Measurements from ENCODE around the gene KCNC1. TPM values are rescaled to one million over a fixed set of nuclear protein-coding genes. Genes with fewer than 3 reads are reported as not detected.
A peak's percentile ranks its signal among the peaks of the same experiment; 100 is the strongest.

KCNC1 gene
- total RNA-seq, 1 experiment from 2014 or later: 0.17 TPM

DNA sequence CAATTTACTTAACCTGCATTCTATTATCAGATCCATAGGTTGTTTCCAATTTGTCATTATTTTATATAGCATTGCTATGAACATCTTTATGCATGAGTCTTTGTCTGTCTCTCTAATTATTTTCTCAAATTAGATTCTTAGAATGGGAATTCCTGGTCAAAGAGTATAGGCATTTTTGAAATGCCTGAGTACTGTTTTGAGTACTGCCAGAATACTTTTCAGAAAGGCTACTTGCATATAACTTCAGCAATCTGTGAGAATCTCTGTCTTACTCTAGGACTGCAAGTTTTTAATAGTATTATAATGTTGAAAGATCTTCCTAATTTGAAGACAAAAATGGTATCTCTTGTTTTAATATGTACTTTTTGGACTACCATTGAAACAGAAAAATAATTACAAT, 56.6 kb downstream of the KCNC1 start:
- no peak for DNase-seq (ENCODE audit: low read depth)

DNA sequence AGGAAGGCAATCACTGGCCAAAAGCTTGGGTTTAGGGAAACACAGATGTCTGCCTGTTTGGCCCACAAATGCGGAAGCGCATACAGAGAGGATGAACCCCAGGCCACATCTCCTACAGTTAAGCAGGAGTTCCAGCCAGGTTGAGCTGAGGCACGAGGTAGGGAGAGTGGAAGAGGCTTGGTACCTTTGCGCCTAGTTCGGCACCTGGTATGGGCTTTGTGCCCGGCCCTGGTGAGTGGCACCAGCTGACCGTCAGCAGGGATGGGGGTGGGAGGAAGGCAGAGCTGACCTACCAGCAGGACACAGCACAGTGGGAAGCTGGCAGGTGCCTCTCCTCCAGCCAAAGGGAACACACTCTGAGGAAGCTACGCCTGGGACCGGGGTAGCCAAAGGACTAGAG, 57.6 kb downstream of the KCNC1 start:
- no peak for DNase-seq (ENCODE audit: low read depth)

DNA sequence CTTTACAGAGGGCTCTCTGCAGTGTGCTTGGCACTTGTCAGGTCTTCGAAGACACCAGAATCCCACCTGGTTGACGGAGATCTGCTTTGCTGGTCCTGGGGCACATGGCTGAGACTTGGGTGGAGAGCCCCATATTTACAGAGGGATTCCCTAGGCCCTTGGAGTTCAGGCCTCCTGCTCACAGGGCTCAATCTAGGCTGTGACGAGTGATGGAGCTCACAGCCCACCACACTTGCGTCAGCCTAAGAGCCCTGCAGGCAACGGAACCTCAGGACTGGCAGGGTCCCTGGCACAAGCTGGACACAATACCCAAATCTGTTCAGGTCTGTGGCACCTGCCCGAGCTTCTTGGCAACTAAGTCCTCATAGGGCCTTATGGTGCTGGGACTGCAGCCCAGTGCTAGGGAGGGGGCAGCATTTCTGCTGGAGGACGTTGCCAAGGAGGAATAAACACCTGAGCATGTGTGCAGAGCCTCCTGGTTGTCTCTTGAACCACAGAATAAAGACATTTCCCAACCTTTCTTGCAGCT, 59.1 kb downstream of the KCNC1 start:
- no peak for DNase-seq (ENCODE audit: low read depth)

DNA sequence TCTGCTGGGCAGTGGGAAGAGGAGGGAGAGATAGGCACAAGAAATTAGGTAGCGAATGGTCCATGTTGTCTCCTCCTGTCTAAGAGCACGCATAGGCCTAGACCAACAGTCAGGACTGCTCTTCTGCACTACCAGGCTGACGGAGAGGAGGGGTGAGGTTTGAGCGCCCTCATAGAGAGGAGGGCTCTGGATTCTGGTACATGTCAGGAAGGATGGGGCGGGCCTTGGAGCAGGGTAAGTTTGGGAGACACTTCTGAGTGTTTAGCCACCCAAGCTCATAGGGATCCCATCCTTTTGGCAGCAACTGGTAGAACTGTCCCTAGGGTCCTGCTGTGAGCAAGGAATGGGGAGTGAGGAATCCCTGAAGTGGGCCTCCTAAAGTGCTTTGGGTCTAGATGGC, 60.4 kb downstream of the KCNC1 start:
- no peak for DNase-seq (ENCODE audit: low read depth)

DNA sequence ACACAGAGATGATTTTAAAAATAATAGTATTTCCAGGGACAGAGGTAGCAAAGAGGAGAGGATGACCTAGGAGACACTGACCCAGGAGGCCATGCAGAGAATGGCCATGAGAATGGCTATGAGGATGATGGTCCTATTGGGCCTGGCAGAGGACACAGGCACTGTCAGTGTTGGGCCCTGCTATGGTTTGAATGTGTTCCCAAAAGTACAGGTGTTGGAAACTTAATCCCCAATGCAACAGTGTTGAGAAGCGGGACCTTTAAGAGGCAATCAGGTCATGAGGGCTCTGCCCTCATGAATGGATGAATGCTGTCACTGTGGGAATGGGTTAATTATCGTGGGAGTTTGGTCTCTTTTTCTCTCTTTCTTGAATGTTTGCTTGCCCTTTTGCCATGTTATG, 61.6 kb downstream of the KCNC1 start:
- DNase-seq (ENCODE audit: low read depth): no peak

DNA sequence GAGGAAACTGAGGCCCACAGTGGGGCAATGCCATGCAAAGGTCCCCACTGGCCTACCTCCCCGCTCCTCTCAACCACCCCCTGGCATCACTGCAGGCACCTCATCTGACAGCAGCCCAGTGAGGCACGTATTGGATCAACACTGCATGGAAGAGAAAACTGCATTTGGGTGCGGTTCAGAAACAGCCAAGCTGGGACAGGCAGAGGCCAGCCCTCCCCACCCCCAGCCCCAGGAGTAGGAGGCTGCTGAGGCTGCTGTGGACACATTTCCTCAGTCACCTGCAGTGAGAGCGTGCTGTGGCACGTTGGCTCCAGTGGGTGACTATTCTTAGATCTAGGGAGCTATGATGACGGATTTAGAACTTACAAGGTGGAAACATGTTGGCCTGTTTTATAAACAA, 63.7 kb downstream of the KCNC1 start:
- no peak for DNase-seq (ENCODE audit: low read depth)

DNA sequence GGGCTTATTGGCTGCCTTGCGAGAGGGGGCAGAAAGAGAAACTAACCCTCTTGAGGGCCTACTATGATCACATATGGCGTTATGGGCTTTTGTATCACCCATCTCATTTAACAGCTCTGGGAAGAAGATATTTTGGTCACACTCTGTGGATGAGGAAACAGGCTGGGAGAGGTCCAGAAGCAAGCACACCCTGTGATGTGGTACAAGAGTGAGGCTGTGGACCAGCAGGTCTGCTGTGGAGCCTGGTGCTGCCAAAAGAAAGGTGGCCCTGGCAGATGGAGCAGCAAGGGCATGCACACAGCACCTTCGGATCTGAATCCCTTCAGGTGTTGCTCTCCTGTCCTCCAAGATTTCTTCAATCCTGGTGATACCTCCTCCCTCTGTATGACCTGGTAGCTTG, 64.1 kb downstream of the KCNC1 start:
- DNase-seq (ENCODE audit: low read depth): no peak

DNA sequence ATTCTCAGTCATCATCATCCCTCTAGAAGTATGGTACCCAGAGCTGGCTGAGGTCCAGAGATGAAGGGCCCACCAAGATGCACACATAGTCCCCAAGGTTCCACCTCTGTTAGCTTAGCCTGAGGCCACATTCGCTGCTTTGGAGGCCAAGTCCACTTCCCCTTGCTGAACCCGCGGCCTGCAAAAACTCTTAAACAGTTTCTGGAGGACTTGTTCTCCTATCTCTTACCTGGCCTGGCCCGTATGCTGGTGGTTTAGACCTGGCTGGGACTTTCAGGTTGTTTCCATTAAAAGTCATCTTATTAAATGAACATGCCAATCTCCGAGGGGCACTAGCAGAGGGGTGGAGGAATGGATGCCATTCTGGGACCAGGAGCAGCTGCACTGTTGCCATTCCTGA, 64.6 kb downstream of the KCNC1 start:
- no peak for DNase-seq (ENCODE audit: low read depth)

DNA sequence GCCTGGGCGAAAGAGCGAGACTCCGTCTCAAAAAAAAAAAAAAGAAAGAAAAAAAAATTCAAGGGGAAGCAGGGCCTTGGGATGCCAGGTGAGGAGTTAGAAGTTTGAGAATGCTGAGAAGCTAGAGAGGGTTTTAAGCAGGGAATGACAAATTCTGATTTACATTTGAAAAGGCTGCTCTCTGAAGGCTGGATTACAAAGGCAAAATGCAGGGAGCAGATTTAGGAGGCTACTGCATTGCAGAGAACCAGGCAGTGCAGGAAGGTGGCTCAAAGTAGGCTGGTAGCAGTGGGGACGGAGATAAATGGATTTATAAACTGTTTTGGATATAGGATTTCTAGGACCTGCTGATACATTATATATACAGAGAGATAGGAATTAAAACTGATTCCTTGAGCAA, 66.6 kb downstream of the KCNC1 start:
- no peak for DNase-seq (ENCODE audit: low read depth)

DNA sequence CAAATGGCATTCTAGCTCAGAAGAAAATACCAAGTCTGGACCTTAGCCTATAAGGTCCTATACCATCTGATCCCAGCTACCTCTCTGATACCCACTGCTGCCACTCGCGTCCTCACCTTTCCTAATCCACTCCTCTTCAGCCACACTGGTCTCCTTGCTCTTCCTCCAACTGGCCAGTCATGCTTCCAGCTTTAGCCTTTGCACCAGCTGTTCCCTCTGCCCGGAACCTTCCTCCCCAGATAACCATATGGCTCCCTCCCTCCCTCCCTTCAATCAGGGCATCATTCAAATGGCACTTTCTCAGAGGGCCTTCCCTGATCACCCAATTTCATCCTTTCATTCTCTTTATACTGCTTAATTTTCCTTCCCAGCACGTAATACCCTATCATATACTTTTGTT, 67.9 kb downstream of the KCNC1 start:
- DNase-seq (ENCODE audit: low read depth): no peak

DNA sequence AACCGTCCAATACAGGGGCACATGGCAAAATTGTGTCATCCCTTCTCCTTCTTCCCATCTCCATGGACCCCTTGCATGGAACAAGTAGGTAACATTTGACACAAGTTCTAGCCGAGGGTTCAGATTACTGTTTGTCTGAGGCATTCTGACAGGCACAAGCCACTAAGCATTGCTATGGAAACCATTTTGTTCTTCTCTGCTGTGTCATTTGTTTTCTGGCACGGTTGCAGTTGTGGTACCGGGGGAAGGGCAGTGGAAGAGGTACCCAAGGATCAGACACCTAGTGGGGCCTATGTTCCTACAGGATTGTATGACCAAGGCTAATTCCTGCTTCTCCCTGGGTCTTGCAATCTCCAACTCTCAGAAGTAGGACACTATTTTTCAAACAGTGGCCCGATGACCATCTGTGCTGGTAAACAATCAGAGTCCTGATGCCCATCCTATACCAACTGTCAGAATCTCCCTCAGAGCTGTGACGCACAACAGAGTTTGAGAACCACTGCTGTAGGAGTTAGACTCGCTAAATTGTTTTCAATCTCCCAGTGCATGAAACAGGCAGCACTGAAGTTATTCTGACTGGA, 69.3 kb downstream of the KCNC1 start:
- peak; percentile 23 for DNase-seq (ENCODE audit: low read depth)

DNA sequence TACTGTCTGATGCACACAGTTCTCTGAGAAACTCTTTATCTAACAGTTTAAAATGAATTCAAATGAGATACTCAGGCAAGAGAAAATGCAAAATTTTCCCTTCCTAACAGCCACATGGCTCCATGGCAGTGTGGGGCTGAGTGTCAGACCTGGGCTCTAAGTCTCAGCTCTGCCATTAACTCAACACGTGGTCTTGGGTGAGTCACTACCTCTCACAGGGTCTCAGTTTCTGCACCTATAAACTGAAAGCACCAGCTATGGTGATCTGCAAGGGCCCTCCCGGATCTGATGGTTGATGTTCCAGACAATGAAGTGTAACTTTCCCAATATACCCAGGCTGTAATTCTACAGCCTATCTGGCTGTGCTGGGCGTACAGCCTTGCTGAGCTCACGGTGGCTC, 70.5 kb downstream of the KCNC1 start:
- no peak for DNase-seq (ENCODE audit: low read depth)

DNA sequence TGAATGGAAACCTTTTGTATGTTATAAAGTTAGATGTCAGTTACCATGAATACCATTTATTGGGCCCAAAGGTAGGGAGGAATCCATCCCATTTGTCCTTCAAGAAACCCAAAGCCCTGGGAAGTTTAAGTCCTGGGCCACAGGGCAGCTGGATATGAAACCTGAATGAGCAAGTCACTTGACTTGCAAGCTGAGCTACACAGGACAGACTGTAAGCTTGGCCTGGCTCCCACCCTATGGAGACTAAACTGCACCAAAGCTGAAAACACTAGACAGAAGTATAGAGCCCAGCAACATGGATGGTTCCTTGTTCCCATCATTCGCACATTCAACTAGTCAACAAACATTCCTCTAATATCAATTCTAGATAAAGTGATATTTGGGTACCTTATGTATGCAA, 71.3 kb downstream of the KCNC1 start:
- no peak for DNase-seq (ENCODE audit: low read depth)

DNA sequence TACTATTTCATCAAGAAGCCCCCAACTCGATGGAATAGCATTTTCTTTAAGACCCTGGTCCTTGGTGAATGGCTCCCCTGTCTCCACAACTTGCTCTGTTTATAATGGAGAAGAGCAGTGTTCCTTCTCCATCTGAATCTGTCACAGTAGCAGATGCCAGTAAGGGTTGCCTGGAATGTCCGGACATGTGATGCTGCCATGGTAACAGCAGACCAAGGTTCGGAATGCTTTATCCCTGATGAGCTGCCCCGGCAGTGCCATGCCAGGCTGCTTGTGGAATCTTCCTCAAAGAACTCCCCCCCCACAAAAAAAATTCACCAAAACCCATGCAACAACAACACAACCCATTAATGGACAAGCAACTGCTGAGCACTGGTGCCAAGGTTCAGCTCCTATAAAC, 72.5 kb downstream of the KCNC1 start:
- peak; percentile 55 for DNase-seq (ENCODE audit: low read depth)

DNA sequence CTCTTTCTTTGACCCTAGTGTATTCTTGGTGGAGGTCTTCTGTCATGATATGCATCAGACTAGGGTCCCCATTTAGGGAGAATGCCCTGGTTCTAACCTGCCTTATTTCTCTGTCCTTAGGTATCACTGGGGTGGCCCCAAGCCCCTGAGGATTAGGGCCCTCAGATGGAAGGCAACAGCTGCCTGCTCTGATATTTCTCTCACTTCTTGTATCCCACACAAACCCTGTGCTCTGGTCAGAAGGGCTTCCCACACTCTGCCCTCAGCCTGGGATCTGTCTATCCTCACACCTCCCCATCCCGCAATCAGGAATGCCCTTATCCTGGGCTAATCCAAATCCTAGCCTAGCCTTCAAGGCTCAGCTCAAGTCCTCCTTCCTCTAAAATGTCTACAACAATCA, 75.5 kb downstream of the KCNC1 start:
- peak; percentile 19 for DNase-seq (ENCODE audit: low read depth)

DNA sequence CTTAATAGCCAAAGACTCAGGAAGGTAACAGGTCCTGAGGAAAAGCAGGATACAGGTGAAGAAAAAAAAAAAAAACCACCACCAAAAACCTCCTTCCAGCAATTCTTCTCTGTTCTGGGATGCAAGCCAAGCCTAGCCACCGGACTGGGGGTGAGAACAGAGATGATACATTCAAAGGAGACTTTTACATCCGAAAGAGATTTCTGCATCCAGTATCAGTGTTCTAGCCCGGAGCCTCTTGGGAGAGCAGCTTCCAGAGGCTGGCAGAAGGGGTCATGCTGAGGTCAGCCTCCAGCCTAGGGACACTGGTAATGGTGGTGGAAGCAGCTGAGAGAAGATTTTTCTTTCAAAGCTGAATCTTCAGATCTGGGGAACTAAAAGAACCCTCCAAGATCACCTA, 76.2 kb downstream of the KCNC1 start:
- peak; percentile 85 for DNase-seq (ENCODE audit: low read depth)

DNA sequence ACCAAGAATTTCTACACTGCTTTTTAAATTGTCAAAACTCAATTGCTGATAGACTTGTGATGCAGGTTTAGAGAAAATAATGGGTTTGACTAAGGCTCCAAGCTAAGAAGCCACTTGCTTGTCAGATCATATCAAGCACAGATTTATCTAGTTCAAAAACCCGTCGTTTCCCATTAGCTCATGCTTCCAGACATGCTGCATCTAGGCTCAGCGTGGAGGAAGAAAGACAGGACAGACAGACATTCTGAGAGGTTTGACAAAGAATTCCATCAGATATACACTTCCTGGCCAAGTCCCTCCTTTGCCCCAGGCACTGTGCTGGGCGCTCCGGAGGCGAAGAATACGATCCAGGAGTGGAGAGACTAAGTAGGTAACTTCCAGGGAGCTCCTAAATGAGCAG, 76.8 kb downstream of the KCNC1 start:
- DNase-seq (ENCODE audit: low read depth): no peak

DNA sequence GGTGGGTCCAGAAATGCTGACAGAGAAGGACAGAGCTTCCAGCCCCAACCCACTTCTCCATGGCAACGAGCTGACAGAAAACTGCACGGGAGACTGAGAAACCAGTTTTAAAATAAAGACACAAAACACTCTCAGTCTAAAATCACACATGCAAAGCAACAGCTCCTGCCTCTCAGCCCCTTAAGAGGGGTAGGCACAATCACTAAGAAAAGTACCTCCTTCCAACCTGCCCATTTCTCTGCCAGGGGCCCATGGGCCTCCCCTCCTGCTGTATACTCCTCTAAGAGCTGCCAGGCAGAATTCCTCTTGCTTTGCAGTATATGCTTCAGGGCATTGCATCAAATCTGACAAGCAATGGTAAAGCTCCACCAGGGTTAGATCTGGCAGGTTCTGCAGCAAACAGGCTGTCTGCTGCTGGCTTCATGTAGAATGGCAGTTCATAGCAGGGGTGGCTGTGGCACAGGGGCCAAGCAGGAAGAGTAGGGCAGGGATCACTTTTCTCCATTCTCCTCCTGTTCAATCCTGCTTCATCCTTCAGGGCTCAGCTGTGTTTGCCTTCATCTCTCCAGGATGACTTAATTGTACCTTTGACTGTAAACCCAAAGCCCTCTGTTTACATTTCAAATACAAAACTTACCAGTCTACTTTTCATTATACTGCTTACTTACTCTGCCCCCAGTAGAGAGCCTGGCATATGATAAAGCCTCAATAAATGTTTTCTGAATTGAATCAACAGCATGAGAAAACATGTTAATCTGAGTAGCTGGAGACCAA, 77.7 kb downstream of the KCNC1 start:
- no peak for DNase-seq (ENCODE audit: low read depth)

DNA sequence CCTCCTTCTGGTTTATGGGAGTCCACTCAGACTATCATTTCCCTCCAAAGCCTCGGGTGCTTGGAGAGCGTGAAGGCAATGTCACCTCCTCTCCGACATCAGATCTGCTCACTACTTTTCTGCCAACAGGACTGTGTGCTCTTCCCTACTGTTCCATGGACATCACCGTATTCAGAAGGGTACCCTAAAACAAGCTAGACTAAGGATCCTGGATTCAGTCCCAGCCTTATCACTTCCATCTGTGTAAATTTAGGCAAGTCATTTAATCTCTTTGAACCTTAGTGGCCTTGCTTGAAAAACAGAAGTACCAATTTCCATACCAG, 78.2 kb downstream of the KCNC1 start:
- DNase-seq (ENCODE audit: low read depth): no peak

DNA sequence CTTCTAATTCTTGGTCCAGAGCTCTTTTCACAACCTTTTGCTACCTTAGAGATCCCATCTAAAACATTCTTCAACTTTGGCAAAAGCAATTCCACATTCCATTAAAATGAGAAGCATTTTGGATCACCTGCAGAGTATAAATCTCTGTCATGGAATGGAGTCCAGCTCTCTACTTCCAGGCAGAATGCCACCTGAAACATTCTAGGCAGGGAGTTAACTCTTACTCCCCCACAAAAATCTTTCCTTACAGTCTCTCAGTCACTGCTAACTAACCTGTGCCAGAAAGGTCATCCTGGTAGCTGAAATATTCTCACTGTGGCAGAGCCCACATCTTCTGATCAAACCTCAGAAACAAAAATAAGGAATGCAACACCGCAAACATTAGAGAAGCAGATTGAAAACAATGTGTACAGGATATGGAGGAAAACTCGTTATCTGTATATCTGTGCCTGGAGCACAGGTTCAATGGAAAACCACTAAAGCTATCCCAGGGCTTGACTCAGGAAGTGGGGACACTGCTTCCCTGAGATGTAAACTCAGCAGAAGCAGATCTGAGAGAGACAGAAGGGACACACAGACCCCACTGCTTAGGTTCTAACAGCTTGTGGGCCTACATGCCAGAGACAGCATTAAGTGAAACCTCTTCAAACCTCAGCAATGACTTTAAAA, 78.9 kb downstream of the KCNC1 start:
- DNase-seq (ENCODE audit: low read depth): no peak

DNA sequence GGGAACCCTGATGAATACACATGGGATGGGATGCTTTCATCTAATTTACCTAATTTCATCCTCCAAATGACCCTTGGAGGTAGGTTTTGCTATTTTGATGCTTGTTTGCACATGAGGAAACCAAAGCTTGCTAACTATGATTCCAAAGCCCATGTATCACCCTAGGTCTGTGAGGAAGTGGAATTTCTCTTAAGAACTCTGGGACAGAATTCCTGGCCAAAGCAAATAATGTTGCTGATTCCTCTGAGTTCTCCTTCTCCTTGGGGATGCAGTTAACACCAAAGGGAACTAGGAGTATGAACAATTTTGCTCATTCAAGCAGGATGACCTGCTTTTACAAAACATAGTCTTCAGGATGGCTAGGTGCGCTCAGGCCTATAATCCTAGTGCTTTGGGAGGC, 80.0 kb downstream of the KCNC1 start:
- DNase-seq (ENCODE audit: low read depth): no peak

DNA sequence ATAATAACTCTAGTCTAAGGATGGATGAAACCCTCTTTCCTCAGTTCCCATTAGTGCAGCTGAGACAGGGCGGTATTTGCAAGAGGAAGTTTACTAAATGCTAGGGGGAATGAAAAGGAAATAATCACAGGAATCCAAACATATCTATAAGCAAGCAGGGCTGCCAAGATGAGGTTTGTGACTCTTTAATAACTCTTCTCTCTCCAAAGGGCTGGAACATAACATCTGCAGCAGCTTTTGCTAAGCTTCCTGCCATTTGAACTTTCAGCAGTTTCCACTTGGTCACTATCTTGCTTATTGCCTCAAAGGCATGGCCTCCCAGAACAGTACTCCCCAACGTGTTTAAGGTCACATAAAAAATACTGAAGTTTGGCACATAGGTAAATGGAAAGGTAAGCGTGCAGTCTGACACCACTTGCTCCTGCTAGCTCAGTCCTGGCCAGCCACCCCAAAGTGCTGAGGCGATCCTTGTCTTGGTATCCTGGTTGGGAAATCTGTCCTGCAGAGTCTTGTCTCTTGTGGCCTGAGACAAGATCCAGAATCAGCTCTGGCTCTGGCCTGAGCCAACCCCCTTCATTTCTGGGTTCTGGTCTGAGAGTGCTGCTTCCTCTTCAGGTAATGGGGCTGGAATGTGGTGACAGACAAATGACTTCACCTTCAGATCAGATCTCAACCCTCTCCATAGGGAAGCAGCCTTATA, 81.8 kb downstream of the KCNC1 start:
- DNase-seq (ENCODE audit: low read depth): no peak
